Type B pancreatic cell (in vitro differentiated cells): ENCODE data around the gene CDK5RAP2. TPM values are rescaled to one million over a fixed set of nuclear protein-coding genes. Genes with fewer than 3 reads are reported as not detected.

Experiments
- DNase-seq: peaks from one replicate; pipeline ENCODE4 v3.0.0; 2021; ENCODE audit warnings: mixed read lengths; ENCODE audit not compliant: unreplicated experiment; ENCODE audit errors: extremely low spot score
- H3K27ac Mint-ChIP-seq: 2 replicates; pipeline ENCODE4 v1.8.0; 2021; ENCODE audit warnings: mild to moderate bottlenecking, mixed read lengths
- H3K27me3 Mint-ChIP-seq: 2 replicates; pipeline ENCODE4 v1.8.0; 2021; ENCODE audit warnings: mixed read lengths
- H3K36me3 Mint-ChIP-seq: 2 replicates; pipeline ENCODE4 v1.8.0; 2021; ENCODE audit warnings: mixed read lengths
- H3K4me1 Mint-ChIP-seq: one replicate; pipeline ENCODE4 v1.8.0; 2021; ENCODE audit warnings: mixed read lengths; ENCODE audit not compliant: unreplicated experiment
- H3K4me3 Mint-ChIP-seq: 2 replicates; pipeline ENCODE4 v1.8.0; 2021; ENCODE audit warnings: mild to moderate bottlenecking, mixed read lengths
- H3K9me3 Mint-ChIP-seq: 2 replicates; pipeline ENCODE4 v1.8.0; 2021; ENCODE audit warnings: mixed read lengths
- CTCF ChIP-seq: fragments of 200-600 bp; sonication (generic); conservative IDR thresholded peaks from 2 replicates; pipeline ENCODE4 v1.5.0; 2021; ENCODE audit warnings: antibody characterized with exemption, mild to moderate bottlenecking
- total RNA-seq: library from RNA; stranded (reverse); gene quantifications from 2 replicates; pipeline ENCODE4 v1.2.1, GENCODE V29; 2021; ENCODE audit warnings: low replicate concordance

The CDK5RAP2 gene
- total RNA-seq, 1 donor from 2014 or later: 69.2 TPM

- no peak for DNase-seq
- peaks cover 10% of the 10 kb centered on the region for H3K4me1 Mint-ChIP-seq
- no peak for TF ChIP-seq CTCF
- H3K9me3 Mint-ChIP-seq: no peaks in the 10 kb centered on the region
- no peaks in the 10 kb centered on the region for H3K27me3 Mint-ChIP-seq
- no peak overlapping the region for H3K27ac Mint-ChIP-seq
- H3K36me3 Mint-ChIP-seq: peaks cover 45% of the 10 kb centered on the region
- no peak overlapping the region for H3K4me3 Mint-ChIP-seq
These were observed 93.1 kb downstream of the CDK5RAP2 start for GRCh38 chr9:120486835-120487234.

DNA sequence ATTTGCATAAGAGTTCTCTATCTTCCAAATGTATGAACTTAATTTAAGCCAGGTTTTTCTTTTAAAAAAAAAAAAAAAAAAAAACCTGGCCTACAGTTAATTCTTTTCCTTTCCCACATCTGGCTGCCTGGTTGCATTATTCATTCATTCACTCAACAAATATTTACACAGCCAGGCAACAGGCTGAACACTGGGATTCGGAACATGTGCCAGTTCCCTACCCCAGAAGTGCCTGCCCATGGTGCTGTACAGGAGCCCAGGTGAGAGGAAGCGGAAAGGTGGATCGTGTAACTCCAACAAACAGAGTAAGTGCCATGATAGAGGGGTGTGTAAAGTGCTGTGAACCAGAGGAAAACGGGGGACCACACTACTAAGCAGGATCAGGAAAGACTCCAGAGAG lies 93.6 kb downstream of the CDK5RAP2 start:
- DNase-seq: no peak
- Mint-ChIP-seq H3K27ac (no peak overlapping the region), H3K27me3 (no peaks in the 10 kb centered on the region), H3K4me3 (no peak overlapping the region), H3K9me3 (no peaks in the 10 kb centered on the region), H3K36me3 (peaks cover 45% of the 10 kb centered on the region), H3K4me1 (peaks cover 10% of the 10 kb centered on the region)
- no peak for TF ChIP-seq CTCF

- no peak overlapping the region for H3K27ac Mint-ChIP-seq
- H3K9me3 Mint-ChIP-seq: no peaks in the 10 kb centered on the region
- no peak overlapping the region for H3K4me3 Mint-ChIP-seq
- peaks cover 10% of the 10 kb centered on the region for H3K4me1 Mint-ChIP-seq
- H3K27me3 Mint-ChIP-seq: no peaks in the 10 kb centered on the region
- no peak for DNase-seq
- H3K36me3 Mint-ChIP-seq: peaks cover 44% of the 10 kb centered on the region
- no peak for TF ChIP-seq CTCF
These were observed 94.2 kb downstream of the CDK5RAP2 start for GRCh38 chr9:120485788-120486187.

DNA sequence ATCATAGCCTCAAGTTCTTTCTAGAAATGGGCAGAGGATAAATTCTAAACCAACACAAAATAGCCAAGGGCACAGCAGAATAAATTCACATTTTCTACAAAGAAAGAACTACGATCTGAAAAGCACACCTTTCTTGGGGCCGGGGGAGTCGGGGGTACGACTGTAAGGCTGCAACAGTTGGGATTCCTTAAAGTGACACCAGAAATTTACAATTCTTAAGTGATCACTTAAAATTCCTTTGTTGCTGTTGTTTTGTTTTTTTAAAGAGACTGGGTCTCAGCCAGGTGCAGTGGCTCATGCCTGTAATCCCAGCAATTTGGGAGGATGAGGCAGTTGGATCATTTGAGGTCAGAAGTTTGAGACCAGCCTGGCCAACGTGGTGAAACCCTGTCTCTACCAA lies 95.8 kb downstream of the CDK5RAP2 start:
- DNase-seq: no peak
- H3K4me3 Mint-ChIP-seq: no peak overlapping the region
- H3K4me1 Mint-ChIP-seq: peaks cover 10% of the 10 kb centered on the region
- no peak for TF ChIP-seq CTCF
- peaks cover 35% of the 10 kb centered on the region for H3K36me3 Mint-ChIP-seq
- H3K27me3 Mint-ChIP-seq: no peaks in the 10 kb centered on the region
- H3K27ac Mint-ChIP-seq: no peak overlapping the region
- H3K9me3 Mint-ChIP-seq: no peaks in the 10 kb centered on the region

- Mint-ChIP-seq H3K36me3 (peaks cover 31% of the 10 kb centered on the region), H3K4me3 (no peak overlapping the region), H3K27ac (no peak overlapping the region), H3K4me1 (peaks cover 10% of the 10 kb centered on the region), H3K9me3 (no peaks in the 10 kb centered on the region), H3K27me3 (no peaks in the 10 kb centered on the region)
- no peak for TF ChIP-seq CTCF
- no peak for DNase-seq
These were observed 97.4 kb downstream of the CDK5RAP2 start for GRCh38 chr9:120482424-120483186.
